Measurements from ENCODE around the gene CERS3.
"Not testable (repeated sequence)": the region's sequence is repeated elsewhere in the genome, so short reads cannot be mapped to it uniquely, and the experiment has no call there.

Gene CERS3

GRCh38 chr15:100464888-100465287 lies 63.9 kb downstream of the CERS3 start:
- DNase-seq (ENCODE audit: low spot score): no peak

DNA sequence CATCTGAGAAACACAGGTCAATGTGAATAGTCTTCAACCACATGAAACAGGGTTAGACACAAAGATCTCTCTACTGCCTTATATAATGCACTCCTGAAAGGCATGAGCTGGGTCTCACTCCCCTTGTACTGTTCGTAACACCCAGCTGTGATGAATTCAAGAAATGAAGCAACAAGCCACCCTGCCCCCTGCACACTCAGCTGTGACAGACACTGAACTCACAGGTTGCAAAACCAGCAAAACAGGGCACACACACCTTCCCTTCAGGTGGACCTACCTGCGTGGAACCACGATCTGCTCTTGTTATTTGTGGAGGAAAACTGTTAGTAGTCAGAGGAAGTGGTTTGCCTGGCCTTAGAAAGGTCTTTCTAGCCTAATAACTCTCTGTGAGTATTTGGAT lies 64.5 kb downstream of the CERS3 start:
- no peak for DNase-seq (ENCODE audit: low spot score)

DNA sequence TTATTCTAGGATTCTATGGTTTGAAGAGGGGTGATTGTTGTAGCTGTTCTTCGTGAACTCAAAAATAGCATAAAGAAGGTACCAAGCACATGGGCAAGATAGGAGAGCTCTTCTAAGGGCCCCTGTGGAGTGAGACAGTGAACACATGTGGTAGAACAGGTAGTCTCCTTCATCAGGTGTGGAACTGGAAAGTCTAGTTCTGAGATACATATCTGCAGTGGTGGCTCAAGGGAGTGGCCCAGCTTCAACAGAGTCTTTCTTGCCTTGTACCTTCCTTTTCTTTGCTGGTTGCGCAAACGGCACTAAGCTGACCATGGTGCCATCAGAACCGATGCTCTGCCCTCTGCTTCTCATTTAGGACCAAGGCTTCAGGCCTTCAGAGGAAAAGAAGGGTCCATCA lies 65.2 kb downstream of the CERS3 start:
- no peak for DNase-seq (ENCODE audit: low spot score)

- DNase-seq (ENCODE audit: low spot score): no peak
These were observed 67.7 kb downstream of the CERS3 start for GRCh38 chr15:100461049-100461448.

GRCh38 chr15:100457201-100457600 lies 71.5 kb downstream of the CERS3 start:
- DNase-seq (ENCODE audit: low spot score): no peak

- DNase-seq (ENCODE audit: low spot score): no peak
These were observed 74.6 kb downstream of the CERS3 start for GRCh38 chr15:100454148-100454547.

DNA sequence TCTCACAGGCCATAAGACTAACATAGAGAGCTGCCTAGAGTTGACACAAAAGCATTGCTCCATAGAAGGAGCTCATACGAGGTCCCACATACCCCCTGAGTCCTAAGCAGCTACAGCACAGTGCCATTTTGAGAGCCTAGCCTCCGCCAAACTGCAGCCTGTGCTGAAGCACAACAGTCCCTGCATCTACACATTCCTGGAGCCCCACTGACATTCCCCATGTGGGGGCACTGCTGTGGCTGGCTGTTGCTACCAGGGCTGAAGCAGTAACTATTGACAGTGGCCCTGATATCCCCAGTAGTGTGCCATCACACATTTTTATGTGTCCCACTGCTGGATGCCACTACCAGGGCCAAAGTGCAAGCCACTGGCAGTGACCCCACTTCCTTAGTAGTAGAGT lies 80.3 kb downstream of the CERS3 start:
- DNase-seq (ENCODE audit: low spot score): no peak

DNA sequence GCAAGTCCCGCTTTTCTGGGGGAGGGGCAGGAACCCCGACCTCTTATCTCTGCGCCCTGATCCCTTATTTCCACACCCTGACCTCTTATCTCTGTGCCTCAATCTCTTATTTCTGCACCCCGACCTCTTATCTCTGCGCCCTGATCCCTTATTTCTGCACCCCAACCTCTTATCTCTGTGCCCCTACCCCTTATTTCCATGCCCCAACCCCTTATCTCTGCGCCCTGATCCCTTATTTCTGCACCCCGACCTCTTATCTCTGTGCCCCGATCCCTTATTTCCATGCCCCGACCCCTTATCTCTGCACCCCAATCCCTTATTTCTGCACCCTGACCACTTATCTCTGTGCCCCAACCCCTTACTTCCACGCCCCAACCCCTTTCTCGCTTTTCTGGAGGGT lies 87.7 kb downstream of the CERS3 start:
- DNase-seq (ENCODE audit: low spot score): not testable (repeated sequence)

GRCh38 chr15:100439514-100439913 lies 89.2 kb downstream of the CERS3 start:
- DNase-seq (ENCODE audit: low spot score): no peak

DNA sequence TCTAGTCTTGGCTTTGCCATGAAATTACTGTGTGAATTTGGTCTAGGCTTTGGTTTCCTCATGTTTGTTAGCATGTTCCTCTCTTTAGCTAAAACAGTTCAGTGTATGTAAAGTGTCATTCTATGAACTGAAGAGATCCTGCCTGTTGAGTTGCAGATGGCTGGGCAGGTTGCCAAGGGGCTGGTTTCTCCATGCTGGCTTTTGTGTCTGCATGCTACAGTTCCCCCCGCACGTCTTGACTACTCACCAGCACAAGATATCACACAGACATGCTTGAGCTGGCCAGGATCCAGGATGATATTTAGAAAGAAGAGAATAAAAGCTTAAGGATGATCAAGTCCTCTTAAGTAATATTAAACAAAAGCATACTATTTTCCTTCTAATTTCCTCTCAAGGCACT lies 90.2 kb downstream of the CERS3 start:
- DNase-seq (ENCODE audit: low spot score): peak; percentile 52

- no peak for DNase-seq (ENCODE audit: low spot score)
These were observed 91.5 kb downstream of the CERS3 start for GRCh38 chr15:100437261-100437660.

- DNase-seq (ENCODE audit: low spot score): no peak
These were observed 94.2 kb downstream of the CERS3 start for GRCh38 chr15:100434561-100434960.

GRCh38 chr15:100434038-100434437 lies 94.7 kb downstream of the CERS3 start:
- no peak for DNase-seq (ENCODE audit: low spot score)

DNA sequence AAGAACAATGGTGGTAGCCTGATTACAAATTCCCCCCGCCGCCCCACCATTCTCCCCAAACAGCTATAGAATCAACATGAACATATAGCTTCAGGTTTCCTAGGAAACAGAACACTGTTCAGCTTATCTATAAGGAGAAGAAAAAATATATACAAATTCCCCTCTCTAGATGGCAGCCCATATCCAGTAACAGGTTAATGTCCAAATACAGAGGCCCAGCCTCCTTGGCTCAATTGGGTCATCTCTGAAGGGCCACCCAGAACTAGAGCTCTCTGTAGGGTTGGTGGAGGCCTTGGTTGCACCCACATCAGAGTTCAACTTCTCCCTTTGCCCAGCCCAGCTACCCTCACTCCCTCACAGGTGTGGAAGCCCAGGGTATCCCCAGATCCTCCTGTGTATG lies 95.4 kb downstream of the CERS3 start:
- no peak for DNase-seq (ENCODE audit: low spot score)

DNA sequence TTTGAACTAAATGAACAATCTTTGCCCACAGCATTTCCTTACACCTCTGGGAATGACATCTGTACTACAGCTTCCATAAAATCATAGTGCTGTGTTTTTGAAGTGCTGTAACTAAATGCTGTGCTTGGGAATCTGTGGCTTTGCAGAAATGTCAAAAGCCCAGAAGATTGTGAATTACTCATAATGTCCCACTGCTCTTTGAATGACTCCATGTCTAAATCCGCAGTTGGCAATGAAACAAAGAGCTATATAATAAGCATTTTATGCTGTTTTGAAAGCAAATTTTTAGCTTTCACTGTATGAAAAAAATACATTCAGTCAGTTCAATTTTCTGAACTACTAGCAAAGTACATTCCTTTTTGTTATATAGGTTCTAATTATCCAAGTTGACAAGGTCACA lies 98.3 kb downstream of the CERS3 start:
- DNase-seq (ENCODE audit: low spot score): no peak

- no peak for DNase-seq (ENCODE audit: low spot score)
These were observed 99.5 kb downstream of the CERS3 start for GRCh38 chr15:100429116-100429728.

GRCh38 chr15:100426937-100427336 lies 101.8 kb downstream of the CERS3 start:
- no peak for DNase-seq (ENCODE audit: low spot score)

GRCh38 chr15:100405179-100405578 lies 123.6 kb downstream of the CERS3 start:
- DNase-seq (ENCODE audit: low spot score): no peak

DNA sequence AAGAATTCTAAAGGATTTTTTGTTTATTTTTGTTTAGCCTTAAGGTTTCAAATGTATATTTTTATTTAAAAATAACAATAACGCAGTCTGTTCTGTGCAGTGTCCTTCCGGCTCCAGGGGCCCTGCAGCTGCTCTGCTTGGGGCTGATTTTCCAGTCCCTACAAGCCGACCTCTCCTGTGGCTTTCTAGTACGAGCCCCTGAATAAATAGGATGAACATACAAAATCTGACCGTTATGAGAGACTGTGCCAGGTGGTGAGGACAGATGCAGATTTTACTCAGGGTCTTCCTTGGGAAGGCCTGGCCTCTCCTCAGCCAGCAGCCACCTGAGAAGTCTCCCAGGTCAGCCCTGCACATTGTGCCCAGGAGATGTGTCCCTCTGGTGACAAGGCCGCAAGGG lies 127.8 kb downstream of the CERS3 start:
- no peak for DNase-seq (ENCODE audit: low spot score)

DNA sequence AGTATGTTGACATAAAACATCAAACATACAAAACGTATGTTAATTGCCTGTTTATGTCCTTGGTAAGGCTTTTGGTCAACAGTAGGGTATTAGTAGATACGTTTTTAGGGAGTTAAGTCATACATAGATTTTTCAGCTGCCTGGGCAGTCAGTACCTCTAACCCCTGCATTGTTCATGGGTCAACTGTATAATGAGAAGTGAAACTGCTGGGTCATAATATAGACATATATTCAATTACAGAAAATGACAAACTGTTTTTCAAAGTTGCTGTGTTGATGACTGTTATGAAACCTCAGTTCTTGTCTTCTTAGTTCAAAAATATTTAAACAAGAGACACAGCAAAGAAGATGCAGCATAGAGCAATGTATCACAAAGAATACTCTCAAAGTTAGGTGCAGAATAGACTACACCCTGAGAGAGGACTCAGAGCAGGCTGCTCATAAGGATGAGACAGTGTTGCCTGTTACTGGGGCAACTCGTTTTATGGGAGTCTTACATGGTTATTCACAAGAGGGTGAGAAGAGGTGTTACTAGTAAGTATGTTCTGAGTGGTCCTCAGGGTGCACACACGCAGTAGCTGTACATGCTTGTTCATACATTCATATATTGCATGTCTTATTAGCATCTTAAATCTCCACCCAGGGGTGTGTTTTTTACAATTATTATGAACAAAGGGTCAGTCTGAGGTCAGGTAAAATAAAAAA lies 133.9 kb downstream of the CERS3 start:
- DNase-seq (ENCODE audit: low spot score): no peak

- DNase-seq (ENCODE audit: low spot score): no peak
These were observed 135.7 kb downstream of the CERS3 start for GRCh38 chr15:100393008-100393407.

- no peak for DNase-seq (ENCODE audit: low spot score)
These were observed 143.3 kb downstream of the CERS3 start for GRCh38 chr15:100385300-100386050.

DNA sequence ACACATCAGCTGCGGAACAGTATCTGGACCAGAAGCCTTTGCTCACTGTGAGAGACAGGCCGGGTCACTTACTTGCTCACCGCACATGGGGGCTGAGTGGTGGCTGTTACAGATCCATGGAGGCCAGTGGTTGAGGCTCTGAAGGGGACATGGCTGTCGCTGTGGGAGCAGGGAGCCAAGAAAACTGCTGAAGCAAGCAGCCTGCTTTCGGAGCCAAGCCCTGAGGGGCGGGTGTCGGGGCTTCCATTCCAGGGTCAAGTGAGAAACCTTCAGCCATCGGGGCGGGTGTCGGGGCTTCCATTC lies 144.7 kb downstream of the CERS3 start:
- DNase-seq (ENCODE audit: low spot score): no peak

Measured in globus pallidus (tissue), 1 donor.